H1 (cell line): Measurements from ENCODE around the gene PCDH7. TPM values are rescaled to one million over a fixed set of nuclear protein-coding genes. Genes with fewer than 3 reads are reported as not detected.

Experiments used
- CTCF ChIA-PET: fragments of 300-600 bp; sonication (Branson Sonifier 250); formaldehyde crosslinking; loops from one replicate; lab custom pipeline; 2021; ENCODE audit not compliant: partially characterized antibody; lab: Charles Lee
- POLR2A ChIA-PET: fragments of 300-600 bp; sonication (Branson Sonifier 250); formaldehyde crosslinking; loops from one replicate; lab custom pipeline; 2021; ENCODE audit warnings: inconsistent platforms; ENCODE audit not compliant: partially characterized antibody; lab: Charles Lee
- DNase-seq, 2 experiments: peaks; one replicate each; pipeline versions ENCODE4 v3.0.0 to v3.0.0-alpha.2; 2010 to 2022; ENCODE audit warnings: low spot score in 2 of 2, low read depth in 1 of 2, mixed read lengths in 1 of 2
- FAIRE-seq: peaks from 2 replicates; lab custom pipeline; 2011; peaks lifted over from hg19 to GRCh38; lab: Jason Lieb, UNC
- H2AFZ ChIP-seq: 2 replicates; pipeline ENCODE4 v1.8.1; 2012; ENCODE audit warnings: low read length, inconsistent platforms
- H2AK5ac ChIP-seq: 2 replicates; pipeline ENCODE4 v1.6.1; 2013; ENCODE audit warnings: low read depth, low read length
- H2BK120ac ChIP-seq: replicated peaks from 2 replicates; pipeline ENCODE3; 2013; ENCODE audit warnings: low read depth, low read length, inconsistent platforms
- H2BK12ac ChIP-seq: 2 replicates; pipeline ENCODE4 v1.6.1; 2013; ENCODE audit warnings: low read depth, low read length
- H2BK15ac ChIP-seq: 2 replicates; pipeline ENCODE4 v1.6.1; 2013; ENCODE audit warnings: low read length
- H2BK20ac ChIP-seq: 2 replicates; pipeline ENCODE4 v1.6.1; 2013; ENCODE audit warnings: low read length
- H2BK5ac ChIP-seq: 2 replicates; pipeline ENCODE4 v1.6.1; 2013; ENCODE audit warnings: low read depth, low read length
- H3K14ac ChIP-seq: 2 replicates; pipeline ENCODE4 v1.6.1; 2013; ENCODE audit warnings: inconsistent platforms; ENCODE audit not compliant: insufficient read length
- H3K18ac ChIP-seq: 2 replicates; pipeline ENCODE4 v1.6.1; 2013; ENCODE audit warnings: low read length; ENCODE audit errors: extremely low read depth
- H3K23ac ChIP-seq: 2 replicates; pipeline ENCODE4 v1.6.1; 2013; ENCODE audit warnings: inconsistent platforms; ENCODE audit not compliant: insufficient read length
- H3K23me2 ChIP-seq: 2 replicates; pipeline ENCODE4 v1.6.1; 2013; ENCODE audit warnings: low read depth, low read length
- H3K27ac ChIP-seq: 2 replicates; pipeline ENCODE4 v1.6.1; 2011; ENCODE audit warnings: low read depth, low read length, inconsistent platforms
- H3K27me3 ChIP-seq, 4 experiments: replicated peaks in 1 of 4; 1 replicate in 1 of 4; 2 replicates in 3 of 4; pipeline versions ENCODE4 v1.6.1 to v1.8.1; 2011 to 2013; ENCODE audit warnings: low read length in 3 of 4, mild to moderate bottlenecking in 3 of 4, inconsistent platforms in 2 of 4, mixed read lengths in 2 of 4, moderate library complexity in 1 of 4; ENCODE audit not compliant: control insufficient read depth in 3 of 4, insufficient read depth in 3 of 4; ENCODE audit errors: extremely low read depth in 1 of 4
- H3K36me3 ChIP-seq, 4 experiments: 2 replicates each; pipeline versions ENCODE4 v1.6.1 to v1.8.1; 2011 to 2013; ENCODE audit warnings: mild to moderate bottlenecking in 4 of 4, low read length in 3 of 4, moderate library complexity in 2 of 4, control low read depth in 1 of 4, inconsistent platforms in 1 of 4; ENCODE audit not compliant: insufficient read depth in 4 of 4, control insufficient read depth in 2 of 4
- H3K4ac ChIP-seq: replicated peaks from 2 replicates; pipeline ENCODE3; 2013; ENCODE audit warnings: low read length, low read depth, mixed read lengths, inconsistent platforms; ENCODE audit not compliant: insufficient read length
- H3K4me1 ChIP-seq, 4 experiments: replicated peaks in 1 of 4; 1 replicate in 1 of 4; 2 replicates in 3 of 4; pipeline versions ENCODE4 v1.6.1 to v1.8.1; 2011 to 2013; ENCODE audit warnings: low read length in 3 of 4, inconsistent platforms in 2 of 4, mixed read lengths in 1 of 4; ENCODE audit not compliant: insufficient read depth in 4 of 4, control insufficient read depth in 3 of 4
- H3K4me2 ChIP-seq, 2 experiments: 2 replicates each; pipeline versions ENCODE4 v1.6.1 to v1.8.1; 2011 to 2013; ENCODE audit warnings: low read depth in 2 of 2, low read length in 2 of 2, control low read depth in 1 of 2, inconsistent platforms in 1 of 2, mild to moderate bottlenecking in 1 of 2; ENCODE audit not compliant: insufficient read depth in 1 of 2
- H3K4me3 ChIP-seq, 4 experiments: fragments of 200-600, 300-600 bp in 1 of 4; sonication (generic), shearing (Covaris generic), sonication (Bioruptor Twin) in 1 of 4; 2 replicates each; pipeline versions ENCODE4 v1.5.1 to v1.8.1; 2011 to 2016; ENCODE audit warnings: low read length in 4 of 4, low read depth in 3 of 4, control low read depth in 2 of 4, inconsistent platforms in 2 of 4, mild to moderate bottlenecking in 2 of 4, mixed read lengths in 1 of 4, moderate library complexity in 1 of 4; ENCODE audit not compliant: insufficient read depth in 2 of 4; ENCODE audit errors: extremely low read depth in 1 of 4
- H3K56ac ChIP-seq: replicated peaks from 2 replicates; pipeline ENCODE3; 2013; ENCODE audit warnings: low read depth, mild to moderate bottlenecking, mixed read lengths, low read length, inconsistent platforms; ENCODE audit not compliant: insufficient read length
- H3K79me1 ChIP-seq: 2 replicates; pipeline ENCODE4 v1.6.1; 2013; ENCODE audit warnings: low read depth, low read length, control low read depth
- H3K79me2 ChIP-seq, 2 experiments: 2 replicates each; pipeline versions ENCODE4 v1.6.1 to v1.8.1; 2012 to 2013; ENCODE audit warnings: low read length in 2 of 2, mild to moderate bottlenecking in 2 of 2, inconsistent platforms in 1 of 2; ENCODE audit not compliant: insufficient read depth in 2 of 2, control insufficient read depth in 1 of 2
- H3K9ac ChIP-seq, 4 experiments: replicated peaks in 1 of 4; 1 replicate in 1 of 4; 2 replicates in 3 of 4; pipeline versions ENCODE4 v1.6.1 to v1.8.1; 2011 to 2013; ENCODE audit warnings: low read depth in 3 of 4, low read length in 3 of 4, control low read depth in 2 of 4, mild to moderate bottlenecking in 2 of 4, moderate library complexity in 2 of 4, inconsistent platforms in 1 of 4; ENCODE audit errors: extremely low read depth in 1 of 4
- H3K9me3 ChIP-seq, 2 experiments: 2 replicates each; pipeline versions ENCODE4 v1.6.1 to v1.8.1; 2012 to 2013; ENCODE audit warnings: mild to moderate bottlenecking in 2 of 2, moderate library complexity in 2 of 2, control low read depth in 1 of 2, inconsistent platforms in 1 of 2, low read depth in 1 of 2, low read length in 1 of 2, mixed read lengths in 1 of 2; ENCODE audit not compliant: insufficient read depth in 2 of 2
- H4K20me1 ChIP-seq, 2 experiments: replicated peaks in 1 of 2; 2 replicates each; pipeline versions ENCODE3 to v1.8.1; 2011 to 2013; ENCODE audit warnings: inconsistent platforms in 2 of 2, low read length in 2 of 2, mild to moderate bottlenecking in 1 of 2; ENCODE audit not compliant: insufficient read depth in 2 of 2, control insufficient read depth in 1 of 2
- H4K5ac ChIP-seq: 2 replicates; pipeline ENCODE4 v1.6.1; 2013; ENCODE audit warnings: low read length, low read depth, mixed read lengths, inconsistent platforms; ENCODE audit not compliant: insufficient read length
- H4K8ac ChIP-seq: 2 replicates; pipeline ENCODE4 v1.8.0; 2013; ENCODE audit warnings: mild to moderate bottlenecking, moderate library complexity, low read length, inconsistent platforms; ENCODE audit not compliant: insufficient read depth; ENCODE audit errors: extremely low read depth
- H4K91ac ChIP-seq: replicated peaks from 2 replicates; pipeline ENCODE3; 2013; ENCODE audit warnings: low read length, mixed read lengths, inconsistent platforms; ENCODE audit not compliant: insufficient read length
- CHD7 ChIP-seq: fragments of 300-600 bp; sonication (generic); IDR thresholded peaks from 2 replicates; pipeline ENCODE4 v1.7.1; 2012; ENCODE audit warnings: low read length, moderate library complexity, mild to moderate bottlenecking, inconsistent platforms; ENCODE audit not compliant: insufficient replicate concordance
- polyA plus RNA-seq, 7 experiments: library from polyadenylated mRNA; depleted of rRNA in 3 of 7; stranded (reverse) in 5 of 7; unstranded in 2 of 7; fragments of >200 nt in 5 of 7; fragments of 200-250 nt in 2 of 7; gene quantifications; 1 replicate in 5 of 7; 2 replicates in 1 of 7; 4 replicates in 1 of 7; pipeline versions ENCODE4 v1.2.1 to v1.2.3, GENCODE V29; 2011 to 2013; ENCODE audit warnings: missing spikeins in 2 of 7, mixed read lengths in 2 of 7
- total RNA-seq: library from RNA; stranded (reverse); fragmentation: NEBNext Ultra II Directional; extraction: Animal tissue kit (Norgen Biotek cat#: 25700); gene quantifications from 2 replicates; pipeline ENCODE4 v1.2.1, GENCODE V29; 2021

Gene PCDH7
- total and polyA plus RNA-seq, 2 of the 8 experiments (the other 6 are each of a cell fraction or from before 2014, with no cell fraction given): 3.1 to 6.1 TPM

GRCh38 chr4:30760551-30760950 is 40.4 kb downstream of the PCDH7 start:
- H2BK15ac ChIP-seq: no peak overlapping the region
- no peak for FAIRE-seq
- TF ChIP-seq CHD7: no peak

More at GRCh38 chr4:30760551-30760950, 40.4 kb downstream of the PCDH7 start:
- no peak overlapping the region for H2BK12ac ChIP-seq
- no peak overlapping the region for H3K27ac ChIP-seq
- no peak overlapping the region for H2BK20ac ChIP-seq
- DNase-seq: no peak
- no peak overlapping the region for H3K56ac ChIP-seq
- H3K27me3 ChIP-seq: peaks cover 0 to 1% (median 0%) of the 10 kb centered on the region in 4 experiments; a peak in 1 of 7 replicates
- H3K4me2 ChIP-seq: no peak overlapping the region
- H3K23me2 ChIP-seq: no peaks in the 10 kb centered on the region
- no peaks in the 10 kb centered on the region for H3K36me3 ChIP-seq
- no peak overlapping the region for H4K8ac ChIP-seq
- no peak overlapping the region for H4K91ac ChIP-seq
- H2AK5ac ChIP-seq: no peak overlapping the region
- no peak overlapping the region for H2BK120ac ChIP-seq
- POLR2A ChIA-PET: no interaction called here
- H4K20me1 ChIP-seq: no peaks in the 10 kb centered on the region
- H3K23ac ChIP-seq: no peak overlapping the region
- CTCF ChIA-PET: interaction anchor here (0.6 kb wide), 1 partner anchor 124 kb away, joined by 3 read pairs; no protein-coding TSS in a partner anchor
- no peak overlapping the region for H2BK5ac ChIP-seq
- no peaks in the 10 kb centered on the region for H3K79me1 ChIP-seq
- H3K4me3 ChIP-seq: no peak overlapping the region
- H3K14ac ChIP-seq: no peak overlapping the region
- no peak overlapping the region for H2AFZ ChIP-seq
- H3K9me3 ChIP-seq: no peaks in the 10 kb centered on the region
- H3K79me2 ChIP-seq: no peaks in the 10 kb centered on the region
- H3K4me1 ChIP-seq: no peaks in the 10 kb centered on the region
- no peak overlapping the region for H3K4ac ChIP-seq
- H3K18ac ChIP-seq: no peak overlapping the region
- no peak overlapping the region for H3K9ac ChIP-seq
- H4K5ac ChIP-seq: no peak overlapping the region
